Measurements from ENCODE around the gene FXYD6.

Gene FXYD6

GRCh38 chr11:117828611-117829368 lies 47.7 kb downstream of the FXYD6 start:
- peak; percentile 83 for DNase-seq (ENCODE audit: low read depth)

- DNase-seq (ENCODE audit: low read depth): no peak
Measured at GRCh38 chr11:117827521-117828511, 48.6 kb downstream of the FXYD6 start.

- DNase-seq (ENCODE audit: low read depth): no peak
Measured at GRCh38 chr11:117826832-117827231, 49.6 kb downstream of the FXYD6 start.

GRCh38 chr11:117826190-117826570 lies 50.3 kb downstream of the FXYD6 start:
- DNase-seq (ENCODE audit: low read depth): no peak

- no peak for DNase-seq (ENCODE audit: low read depth)
Measured at GRCh38 chr11:117825538-117826189, 50.8 kb downstream of the FXYD6 start.

DNA sequence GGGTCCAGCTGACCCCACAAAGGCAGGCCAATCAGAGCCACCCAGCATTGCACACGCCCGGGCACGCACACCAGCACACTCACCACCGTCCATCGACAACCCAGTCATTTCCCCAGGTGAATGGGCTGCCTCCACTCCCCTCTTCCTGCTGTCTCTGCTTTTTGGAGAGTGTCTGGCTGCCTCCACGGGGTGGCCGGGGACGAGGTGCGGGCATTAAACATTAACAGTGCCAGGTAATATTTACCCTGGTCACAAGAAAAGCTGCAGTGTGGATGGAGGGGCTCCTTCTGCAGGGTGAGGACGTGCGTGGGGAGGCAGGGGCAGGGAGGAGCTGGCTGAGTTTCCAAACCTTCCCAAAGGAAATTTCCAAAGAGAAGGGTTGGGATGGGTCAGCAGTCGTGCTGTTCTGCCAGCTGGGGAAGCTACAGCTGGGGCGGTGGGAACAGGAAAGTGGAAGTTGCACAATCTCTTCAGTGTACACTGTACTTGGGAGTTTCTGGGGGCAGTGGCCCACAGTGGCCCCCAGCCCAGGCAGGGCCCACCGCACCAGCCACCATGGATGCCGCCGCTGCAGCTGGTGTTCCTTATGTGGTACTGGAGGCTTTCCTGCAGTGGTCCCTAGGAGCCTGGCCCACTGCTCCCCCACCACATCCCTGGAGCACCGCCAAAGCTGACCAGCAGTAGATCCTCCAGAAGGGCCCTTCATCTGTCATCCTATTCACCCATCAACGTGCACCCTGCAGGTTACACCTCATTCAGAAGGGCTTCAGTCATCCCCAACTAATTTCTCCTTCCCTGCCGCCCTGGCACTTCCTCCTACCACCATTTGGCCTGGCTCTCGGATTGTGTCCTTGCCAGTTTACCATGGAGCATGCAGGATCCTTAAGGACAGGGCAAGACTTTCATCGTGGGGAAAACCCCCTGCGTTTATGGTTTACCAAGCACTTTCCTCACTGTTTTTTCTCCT lies 51.6 kb downstream of the FXYD6 start, which contains the start of gene FXYD2:
FXYD2 (minus strand) TSS at position 174 of the 967 bp plus-strand sequence; CDS start at position 108, 66 bp downstream.
- no peak for DNase-seq (ENCODE audit: low read depth)

DNA sequence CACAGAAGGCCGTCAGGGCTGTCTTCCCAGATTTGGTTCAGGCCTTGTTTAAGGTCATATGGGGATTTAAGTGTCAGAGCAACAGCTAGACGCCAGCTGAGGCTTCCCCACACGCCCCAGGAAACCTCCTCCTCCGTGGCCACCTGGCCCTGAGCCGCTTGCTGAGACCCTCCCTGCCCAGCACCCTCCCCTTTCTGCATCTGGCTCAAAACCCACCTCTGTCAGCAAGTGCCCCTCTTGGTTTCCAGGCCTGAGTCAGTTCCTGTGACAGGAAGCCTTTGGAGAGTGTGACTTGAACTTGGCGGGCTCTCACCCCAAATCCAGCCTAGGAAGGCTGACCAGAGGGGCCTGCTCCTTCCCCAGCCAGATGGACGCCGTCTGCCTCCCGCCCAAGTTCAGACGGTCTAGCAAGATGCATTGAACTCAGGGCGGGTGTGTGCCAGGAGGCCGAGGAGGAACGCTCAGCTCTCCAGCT lies 52.5 kb downstream of the FXYD6 start:
- no peak for DNase-seq (ENCODE audit: low read depth)

DNA sequence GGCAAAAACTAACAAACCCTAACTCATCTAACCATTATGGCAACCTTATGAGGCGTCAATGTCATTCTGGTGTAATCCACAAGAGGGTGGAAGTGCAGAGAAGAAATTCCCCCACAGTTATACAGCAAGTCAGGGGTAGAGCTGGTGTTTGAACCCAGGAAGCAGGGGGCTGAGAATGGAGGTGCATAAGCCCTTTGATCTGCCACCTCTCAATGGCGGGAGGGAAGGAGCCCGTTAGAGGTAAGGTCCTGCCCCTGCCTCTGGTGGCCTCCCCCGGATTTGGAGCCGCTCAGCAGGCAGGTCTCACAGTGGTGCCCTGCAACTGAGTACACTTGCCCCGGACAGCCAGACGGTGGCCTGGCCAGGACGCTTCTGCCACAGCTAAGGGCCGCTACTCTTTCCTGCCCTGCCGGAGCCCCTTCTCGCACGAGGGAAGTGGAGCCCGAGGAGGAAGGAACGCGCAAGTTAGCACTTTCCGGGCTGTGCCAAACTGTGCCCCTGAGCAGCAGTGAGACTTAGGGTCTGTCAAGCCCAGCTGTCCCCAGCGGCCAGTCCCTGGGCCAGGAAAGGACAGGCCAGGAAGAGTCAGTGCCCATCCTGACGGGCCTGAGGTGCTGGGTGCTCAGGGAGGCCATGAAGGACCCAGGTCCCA lies 53.0 kb downstream of the FXYD6 start:
- no peak for DNase-seq (ENCODE audit: low read depth)

- DNase-seq (ENCODE audit: low read depth): no peak
Measured at GRCh38 chr11:117822074-117823033, 54.1 kb downstream of the FXYD6 start.

GRCh38 chr11:117821431-117821830 lies 55.0 kb downstream of the FXYD6 start:
- DNase-seq (ENCODE audit: low read depth): no peak

DNA sequence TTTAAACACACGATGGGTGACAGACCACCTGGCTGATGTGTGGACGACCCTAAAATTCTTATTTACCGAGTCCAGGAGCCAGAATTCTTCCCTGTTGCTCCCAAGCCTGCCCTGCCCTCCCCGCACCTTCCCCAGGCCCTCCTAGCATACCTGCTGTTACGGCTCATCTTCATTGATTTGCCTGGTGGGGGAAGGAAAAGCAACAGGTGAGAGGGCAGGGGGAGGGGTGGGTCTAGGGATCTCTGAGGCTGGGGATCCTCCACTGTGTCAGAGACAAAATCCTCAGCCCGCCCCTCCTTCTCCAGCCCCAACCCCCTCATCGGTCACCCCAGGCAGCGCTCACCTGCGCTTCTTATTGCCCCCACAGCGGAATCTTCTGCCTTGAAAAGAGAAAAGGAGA lies 55.9 kb downstream of the FXYD6 start:
- DNase-seq (ENCODE audit: low read depth): no peak

- DNase-seq (ENCODE audit: low read depth): no peak
Measured at GRCh38 chr11:117820071-117820470, 56.4 kb downstream of the FXYD6 start.

DNA sequence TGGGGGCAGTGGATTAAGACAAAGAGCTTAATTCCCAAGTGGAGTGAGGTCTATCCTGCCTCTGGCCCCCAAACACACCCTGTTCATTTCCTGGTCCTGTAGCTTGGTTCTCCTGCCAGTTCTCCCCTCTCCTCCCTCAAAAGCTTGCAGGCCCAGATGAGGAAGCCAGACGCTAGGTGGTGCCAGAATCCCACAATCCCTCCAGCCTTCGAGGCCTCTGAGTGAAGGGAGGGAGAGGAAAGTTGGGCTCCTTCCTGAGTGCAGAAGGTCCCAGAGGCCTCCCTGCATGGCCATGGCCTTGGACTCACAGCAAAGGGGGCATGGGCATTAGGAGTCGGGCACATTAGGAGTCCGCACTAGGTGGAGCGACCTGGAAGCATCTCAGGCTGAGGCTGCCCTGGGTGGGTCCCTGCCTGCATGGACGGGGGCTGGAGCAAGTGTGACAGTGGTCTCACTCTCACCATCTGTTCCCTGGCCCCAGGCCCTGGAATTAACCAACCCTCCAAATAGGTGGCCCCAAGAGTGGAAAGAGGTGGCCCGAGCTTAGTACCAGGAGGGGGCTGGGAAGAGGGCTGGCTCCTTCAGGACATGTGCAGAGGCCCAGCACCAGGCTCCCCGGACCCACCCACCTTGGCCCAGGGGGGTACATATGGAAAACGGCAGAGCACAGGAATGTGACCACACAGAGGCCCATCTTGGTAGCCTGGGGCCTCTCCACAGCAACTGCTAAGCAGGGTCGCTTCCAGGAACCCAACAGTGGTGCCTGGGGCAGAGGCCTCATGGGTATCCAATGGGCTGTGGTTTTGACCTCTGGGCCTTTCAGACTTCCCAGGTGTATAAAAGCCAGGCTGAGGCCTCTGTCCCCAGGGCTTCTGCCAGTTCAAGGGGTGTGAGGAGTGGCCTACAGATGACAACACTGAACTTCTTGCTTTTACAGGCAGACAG lies 57.1 kb downstream of the FXYD6 start:
- DNase-seq (ENCODE audit: low read depth): no peak

GRCh38 chr11:117818041-117818873 lies 58.2 kb downstream of the FXYD6 start:
- DNase-seq (ENCODE audit: low read depth): no peak

DNA sequence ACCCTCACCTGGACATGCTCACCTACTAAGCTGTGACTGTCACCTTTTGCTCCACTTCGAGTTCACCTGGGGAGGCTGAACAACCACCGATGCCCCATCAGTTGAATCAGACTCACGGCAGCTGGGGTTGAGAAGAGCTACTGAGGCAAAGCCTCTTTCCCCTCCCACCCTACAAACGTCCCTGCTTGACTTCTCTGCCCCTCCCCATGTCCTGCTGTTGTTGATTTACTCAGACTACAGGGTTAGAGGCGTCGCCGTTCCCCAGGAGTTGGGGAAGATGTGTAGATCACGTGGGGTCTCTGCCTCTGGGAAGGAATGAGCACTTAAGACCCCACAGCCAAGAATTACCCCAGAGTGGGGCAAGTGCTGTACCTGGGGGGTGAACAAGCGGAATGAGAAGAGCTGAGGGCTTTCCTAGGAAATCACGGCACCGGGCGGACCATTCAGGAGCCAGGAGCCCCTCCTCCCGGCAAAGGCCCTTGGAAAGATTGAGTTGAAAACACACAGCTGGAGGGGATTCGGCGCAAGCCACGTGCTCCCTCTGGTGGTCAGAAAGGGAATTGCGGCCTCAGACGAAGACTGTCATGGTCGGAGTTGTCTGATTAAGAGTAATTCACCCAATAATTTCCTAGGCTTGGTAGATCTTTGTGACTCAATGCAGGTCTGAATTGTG lies 59.0 kb downstream of the FXYD6 start:
- DNase-seq (ENCODE audit: low read depth): peak; percentile 66

DNA sequence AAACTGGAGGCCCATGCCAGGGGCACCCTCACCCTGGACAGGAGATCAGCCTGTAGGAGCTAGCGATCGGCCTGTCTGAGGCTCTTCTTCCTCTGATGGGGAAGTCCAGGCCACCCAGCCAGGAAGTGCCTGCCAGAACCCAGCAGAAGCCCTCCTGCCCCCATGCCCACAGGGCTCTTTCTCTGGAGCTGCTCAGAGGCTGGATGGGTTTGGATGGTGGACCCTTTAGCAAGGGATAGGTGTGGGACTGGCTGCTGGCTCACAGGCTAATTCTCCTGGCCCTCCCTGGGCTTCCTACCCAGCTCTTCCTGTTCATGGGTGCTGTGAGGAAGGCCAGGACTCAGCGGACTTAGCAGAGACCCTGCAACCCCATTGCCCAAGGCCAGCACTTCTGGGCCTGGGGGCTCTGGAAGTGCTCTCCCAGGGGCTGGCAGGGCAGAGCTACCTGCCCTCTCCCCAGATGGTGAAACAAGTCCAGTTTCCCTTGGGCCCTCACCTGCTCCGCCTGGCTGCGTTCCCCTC lies 59.6 kb downstream of the FXYD6 start:
- no peak for DNase-seq (ENCODE audit: low read depth)

Data from activated T-helper 1 cell treated with Interleukin-2 at 50 U/mL for 16 hours (primary cell).